HUDEP-2 (cell line): ENCODE measurements around the gene TTC3.
"Not testable (repeated sequence)": the region's sequence is repeated elsewhere in the genome, so short reads cannot be mapped to it uniquely, and the experiment has no call there.

Experiments used
- DNase-seq, 76 experiments: peaks; one replicate each; lab custom pipeline; 2025; ENCODE audit not compliant: unreplicated experiment in 76 of 76; lab: John Stamatoyannopoulos, UW

TTC3 gene

DNA sequence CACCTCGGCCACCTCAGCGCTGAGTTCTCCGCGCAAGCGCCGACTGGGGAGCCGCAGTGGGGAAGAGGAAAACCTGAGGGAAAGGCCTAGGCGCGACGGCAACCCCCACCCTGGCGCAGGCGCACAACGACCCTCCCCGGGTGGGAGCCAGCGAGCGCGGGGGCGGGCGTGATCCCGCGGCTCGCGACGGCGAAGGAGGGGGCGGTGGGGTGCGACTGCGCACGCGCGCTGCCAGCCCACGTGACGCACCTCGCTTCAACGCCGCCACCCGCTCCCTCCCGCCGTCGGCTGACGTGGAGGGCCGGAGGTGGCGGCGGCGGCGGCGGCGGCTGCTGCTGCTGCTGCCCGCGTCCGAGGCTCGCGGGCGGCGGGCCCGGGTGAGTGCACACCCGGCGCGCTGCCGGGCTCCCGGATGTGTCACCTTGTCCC is at the start of gene TTC3, which contains the start of gene PIGP:
TTC3 (plus strand) TSS at position 267 of the 429 bp plus-strand sequence. CDS start 14,004 bp downstream, outside the sequence.
PIGP (minus strand) TSS at position 84 of the 429 bp plus-strand sequence. CDS start 556 bp downstream, outside the sequence.
- DNase-seq: peak in 75 of 76 experiments; percentile 50 to 98 (median 92)

DNA sequence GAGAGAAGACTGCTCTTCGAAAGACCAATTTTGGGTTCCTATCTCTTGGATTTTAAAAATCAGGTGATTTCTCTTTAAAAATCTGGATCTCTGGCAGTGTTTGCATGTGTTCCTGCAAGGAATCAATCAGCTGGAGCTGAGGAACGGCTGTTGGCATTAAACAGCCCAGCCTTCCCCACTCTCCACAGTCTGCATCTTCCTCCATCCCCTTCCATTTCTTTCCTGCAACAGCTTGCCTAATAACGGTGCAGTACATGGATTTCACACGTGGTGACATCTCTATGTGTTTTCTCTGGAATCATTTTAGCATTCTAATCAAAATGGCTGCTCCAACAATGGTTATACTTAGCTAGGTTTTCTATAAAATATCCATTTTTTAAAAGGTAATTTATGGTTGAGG is 46.6 kb upstream of the TTC3 start:
- no peak for DNase-seq

GRCh38 chr21:37028570-37028969 is 44.5 kb upstream of the TTC3 start:
- no peak for DNase-seq

DNA sequence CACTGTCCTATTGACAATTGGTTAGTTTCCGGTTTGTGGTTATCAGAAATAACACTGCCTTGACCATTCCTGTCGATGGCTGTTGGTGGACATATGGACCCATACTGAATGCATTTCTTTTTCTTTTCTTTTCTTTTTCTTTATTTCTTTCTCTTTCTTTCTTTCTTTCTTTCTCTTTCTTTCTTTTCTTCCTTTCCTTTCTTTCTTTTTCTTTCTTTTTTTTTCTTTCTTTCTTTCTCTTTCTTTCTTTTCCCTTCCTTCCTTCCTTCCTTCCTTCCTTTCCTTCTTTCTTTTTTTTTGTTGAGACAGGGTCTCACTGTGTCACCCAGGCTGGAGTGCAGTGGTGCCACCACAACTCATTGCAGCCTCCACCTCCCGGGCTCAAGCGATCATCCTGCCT is 42.2 kb upstream of the TTC3 start:
- DNase-seq: no peak

DNA sequence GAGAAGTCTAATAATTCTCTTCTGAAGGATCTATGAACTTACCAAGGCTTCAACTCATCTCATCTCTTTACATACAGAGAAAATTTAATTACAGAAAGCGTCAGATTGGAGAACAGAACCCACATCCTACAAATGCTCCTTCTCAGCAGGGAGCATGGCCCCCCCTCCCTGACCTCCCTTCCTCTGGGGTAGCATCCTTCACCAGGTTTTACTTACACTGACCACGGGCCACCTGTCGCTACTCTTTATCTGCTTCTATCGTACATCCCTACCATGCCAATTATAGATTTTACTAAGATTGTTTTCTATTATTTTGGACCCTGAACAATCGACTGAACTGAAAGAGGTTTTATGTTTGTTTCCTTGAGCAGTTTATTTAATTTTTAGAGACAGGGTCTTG is 40.8 kb upstream of the TTC3 start:
- no peak for DNase-seq

DNA sequence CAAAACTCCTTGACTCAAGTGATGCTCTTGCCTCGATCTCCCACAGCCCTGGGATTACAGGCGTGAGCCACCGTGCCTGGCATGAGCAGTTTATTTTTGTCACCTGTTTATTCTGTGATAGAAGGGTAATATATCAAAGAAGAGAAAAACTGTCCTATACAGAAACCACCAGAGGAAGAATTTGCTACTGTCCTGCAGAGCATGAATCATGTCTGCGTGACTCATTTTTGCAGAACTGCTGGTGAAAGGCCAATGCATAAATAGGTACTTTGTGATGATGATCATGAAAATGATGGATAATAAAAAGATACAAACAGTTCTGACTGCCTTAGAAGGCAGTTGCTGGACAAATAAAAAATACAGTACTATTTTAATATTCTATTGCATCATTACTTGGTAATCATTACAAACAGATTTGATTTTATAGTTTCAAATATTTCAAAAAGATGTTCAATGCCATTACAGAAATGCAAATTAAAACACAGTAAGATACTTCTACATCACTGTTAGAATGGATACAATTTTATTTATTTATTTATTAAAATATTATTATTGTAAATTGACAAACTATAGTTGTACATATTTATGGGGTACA is 40.1 kb upstream of the TTC3 start:
- DNase-seq: no peak

GRCh38 chr21:37034394-37034793 is 38.7 kb upstream of the TTC3 start:
- not testable (repeated sequence) for DNase-seq

GRCh38 chr21:37036177-37036576 is 36.9 kb upstream of the TTC3 start:
- DNase-seq: no peak

DNA sequence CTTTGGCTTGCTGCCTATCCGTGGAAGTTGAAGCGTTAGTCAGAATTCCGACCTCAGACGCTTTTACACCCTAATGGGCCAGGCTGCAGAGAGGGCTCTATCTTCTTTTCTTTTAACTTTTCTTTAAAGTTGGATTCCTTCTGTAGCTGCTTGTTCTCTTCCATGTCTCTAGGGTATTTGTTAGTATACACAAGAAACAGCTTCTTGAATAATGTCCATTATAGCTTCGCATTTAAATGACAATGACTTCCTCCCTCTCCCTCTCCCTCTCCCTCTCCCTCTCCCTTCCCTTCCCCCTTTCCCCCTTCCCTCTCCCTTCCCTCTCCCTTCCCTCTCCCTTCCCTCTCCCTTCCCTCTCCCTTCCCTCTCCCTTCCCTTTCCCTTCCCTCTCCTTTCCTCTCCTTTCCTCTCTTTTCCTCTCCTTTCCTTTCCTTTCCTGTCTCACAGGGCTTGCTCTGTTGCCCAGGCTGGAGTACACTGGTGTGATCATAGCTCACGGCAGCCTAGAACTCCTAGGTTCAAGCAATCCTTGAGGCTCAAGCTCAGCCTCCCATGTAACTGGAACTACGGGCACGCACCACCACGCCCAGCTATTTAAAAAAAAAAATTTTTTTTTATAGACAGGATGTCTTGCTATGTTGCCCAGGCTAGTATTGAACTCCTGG is 33.5 kb upstream of the TTC3 start:
- DNase-seq: no peak

DNA sequence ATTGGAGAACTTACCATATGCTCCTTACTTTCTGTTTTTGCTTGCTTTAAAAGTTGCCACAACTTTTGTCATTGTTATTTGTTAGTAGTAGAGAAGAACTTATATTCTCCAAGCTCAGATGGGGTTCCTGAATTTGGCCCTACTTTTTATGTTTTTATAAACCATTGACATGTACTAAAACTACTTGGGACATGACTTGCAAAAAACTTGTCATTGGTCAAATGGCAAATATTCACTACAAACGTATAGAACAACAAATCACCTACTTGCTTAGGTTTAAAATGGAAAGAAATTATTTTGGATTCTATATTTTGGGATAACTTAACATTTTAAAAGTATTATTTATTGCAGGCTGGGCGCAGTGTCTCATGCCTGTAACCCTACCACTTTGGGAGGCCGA is 32.8 kb upstream of the TTC3 start:
- DNase-seq: no peak

GRCh38 chr21:37041706-37042271 is 31.3 kb upstream of the TTC3 start:
- DNase-seq: no peak

DNA sequence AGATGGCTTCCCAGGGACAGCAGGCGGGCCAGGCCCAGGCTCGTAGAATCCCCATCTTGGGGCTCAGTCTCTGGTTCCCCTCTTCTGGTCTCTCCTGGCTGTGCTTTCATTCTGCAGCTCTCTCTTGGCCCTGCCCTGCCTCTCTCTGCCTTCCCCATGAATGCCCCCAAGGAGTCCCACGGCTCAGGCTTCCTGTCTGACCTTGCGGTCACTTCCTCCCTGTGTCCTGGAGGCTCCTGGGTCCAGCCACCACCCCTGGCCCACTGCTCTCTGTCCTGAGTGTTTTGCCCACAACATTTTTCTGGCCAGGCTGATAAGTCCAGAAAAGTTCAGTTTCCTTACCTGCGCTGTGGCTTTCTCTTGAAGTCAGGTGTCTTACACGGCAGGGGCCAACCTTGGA is 29.2 kb upstream of the TTC3 start:
- DNase-seq: no peak

GRCh38 chr21:37044643-37045042 is 28.4 kb upstream of the TTC3 start:
- DNase-seq: no peak

DNA sequence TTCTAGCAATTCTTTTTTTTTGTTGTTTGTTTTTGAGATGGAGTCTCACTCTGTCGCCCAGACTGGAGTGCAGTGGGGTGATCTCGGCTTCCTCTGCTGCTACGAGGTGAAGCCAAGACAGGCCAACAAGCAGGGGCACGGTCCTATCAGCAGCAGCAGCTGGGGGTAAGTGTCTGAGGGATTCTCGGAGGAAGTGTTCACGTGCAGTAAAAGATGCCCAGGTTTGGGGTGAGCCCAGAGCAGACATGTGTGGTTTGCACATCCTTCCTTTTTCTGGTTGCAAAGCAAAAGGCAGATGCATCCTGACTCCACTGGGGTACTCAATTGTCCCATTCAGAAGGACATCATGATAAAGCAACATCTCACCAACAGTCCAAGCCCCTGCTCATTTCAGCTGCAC is 27.9 kb upstream of the TTC3 start:
- DNase-seq: no peak

GRCh38 chr21:37045556-37045955 is 27.5 kb upstream of the TTC3 start:
- no peak for DNase-seq

DNA sequence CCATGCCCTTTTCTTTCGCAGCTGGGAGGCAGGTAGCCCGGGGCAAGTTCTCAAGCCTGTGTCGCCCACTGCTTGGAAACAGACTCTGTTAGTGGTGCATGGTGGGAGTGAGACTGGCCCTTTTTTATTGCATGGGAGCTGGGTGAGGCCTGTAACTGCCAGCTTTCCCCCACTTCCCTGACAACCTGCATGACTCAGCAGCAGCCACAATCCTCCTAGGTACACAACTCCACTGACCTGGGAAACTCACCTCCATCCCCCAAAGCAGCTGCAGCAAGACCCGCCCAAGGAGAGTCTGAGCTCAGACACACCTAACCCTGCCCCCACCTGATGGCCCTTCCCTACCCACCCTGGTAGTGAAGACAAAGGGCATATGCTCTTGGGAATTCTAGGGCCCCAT is 26.0 kb upstream of the TTC3 start:
- DNase-seq: no peak

GRCh38 chr21:37049741-37050140 is 23.3 kb upstream of the TTC3 start:
- DNase-seq: not testable (repeated sequence)

GRCh38 chr21:37055271-37055855 is 17.7 kb upstream of the TTC3 start:
- no peak for DNase-seq

DNA sequence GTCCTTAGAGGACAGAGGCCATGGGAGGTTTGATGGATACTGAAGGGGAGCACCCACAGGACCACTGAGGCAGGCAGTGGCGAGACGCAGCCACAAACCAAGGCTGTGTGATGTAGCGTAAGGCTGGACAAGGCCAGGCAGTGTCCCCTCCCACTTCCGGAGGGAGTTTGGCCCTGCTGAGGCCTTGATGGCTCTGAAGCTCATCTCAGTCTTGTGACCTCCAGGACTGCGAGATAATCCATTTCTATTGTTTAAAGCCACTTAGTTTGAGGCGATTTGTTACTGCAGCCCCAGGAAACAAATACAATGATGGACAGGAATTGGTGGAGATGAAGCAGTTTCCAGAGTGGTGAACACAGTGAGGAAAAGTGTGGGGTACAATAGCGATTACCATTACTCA is 15.4 kb upstream of the TTC3 start:
- no peak for DNase-seq

GRCh38 chr21:37058261-37058660 is 14.8 kb upstream of the TTC3 start:
- no peak for DNase-seq

GRCh38 chr21:37059181-37059580 is 13.9 kb upstream of the TTC3 start:
- DNase-seq: no peak

DNA sequence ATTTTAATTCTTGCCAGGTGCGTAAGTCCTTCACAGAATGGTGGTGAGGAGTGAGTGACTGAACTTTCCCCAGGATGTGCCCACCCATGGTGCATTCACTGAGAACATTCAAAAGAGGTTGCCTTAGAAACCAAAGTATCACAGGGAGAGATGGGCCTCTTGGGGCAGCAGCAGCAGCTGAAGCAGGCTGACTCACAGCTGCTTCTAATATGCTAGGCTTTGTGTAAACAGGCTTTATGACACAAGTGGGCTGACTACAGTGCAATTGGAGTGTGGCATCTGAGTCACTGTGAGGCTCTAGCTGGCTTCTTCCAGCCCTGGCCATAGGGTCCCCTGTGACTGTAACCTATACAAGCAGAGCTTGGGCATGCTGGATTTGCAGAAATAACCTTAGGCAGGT is 12.8 kb upstream of the TTC3 start:
- no peak for DNase-seq
